Raji (cell line): ENCODE data around the gene FLOT1.

Source experiments
- POLR2A ChIP-seq: IDR thresholded peaks from 2 replicates; pipeline ENCODE4 v1.6.1; 2011; ENCODE audit warnings: low read depth, low read length, control low read depth; ENCODE audit not compliant: insufficient read depth

The FLOT1 gene

DNA sequence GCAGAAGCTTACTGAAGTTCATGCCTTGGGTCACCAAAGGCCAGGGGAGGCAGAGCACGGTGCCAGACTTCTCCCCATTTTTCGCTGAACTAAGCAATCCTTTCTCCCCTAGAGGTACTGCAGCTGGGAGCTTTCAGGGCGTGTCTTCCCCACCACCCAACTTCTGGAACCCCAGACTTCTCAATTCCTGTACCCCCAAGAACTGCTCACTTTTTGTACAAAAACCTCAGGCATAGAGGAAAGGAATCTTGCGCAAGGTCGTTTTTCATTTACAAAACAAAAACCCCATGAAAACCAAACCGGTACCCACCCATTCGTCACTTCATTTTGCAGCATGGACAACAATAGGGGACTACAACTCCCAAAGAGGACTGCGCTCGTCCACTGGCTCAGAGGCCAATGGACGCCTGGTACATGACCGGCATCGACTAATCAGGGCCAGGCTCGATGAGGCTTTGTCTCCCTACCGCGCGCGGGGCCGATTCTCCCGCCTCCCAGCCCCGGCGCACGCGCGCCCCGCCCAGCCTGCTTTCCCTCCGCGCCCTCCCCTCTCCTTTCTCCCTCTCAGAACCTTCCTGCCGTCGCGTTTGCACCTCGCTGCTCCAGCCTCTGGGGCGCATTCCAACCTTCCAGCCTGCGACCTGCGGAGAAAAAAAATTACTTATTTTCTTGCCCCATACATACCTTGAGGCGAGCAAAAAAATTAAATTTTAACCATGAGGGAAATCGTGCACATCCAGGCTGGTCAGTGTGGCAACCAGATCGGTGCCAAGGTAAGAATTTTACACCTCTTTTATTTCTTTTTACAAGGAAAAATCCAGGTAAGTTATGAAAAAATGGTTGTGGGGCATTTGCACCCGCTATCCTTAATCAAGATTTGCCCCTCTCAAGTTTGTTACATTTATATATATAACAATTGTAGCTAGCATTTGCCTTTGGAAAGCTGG is 22.4 kb downstream of the FLOT1 start, which contains the start of gene TUBB:
Gene TUBB (plus strand): TSS at position 562 of the 947 bp plus-strand sequence. CDS start 155 bp downstream, at position 717.
- TF ChIP-seq POLR2A = peak; percentile 84

GRCh38 chr6:30719356-30719755 is 23.1 kb downstream of the FLOT1 start:
- TF ChIP-seq POLR2A = 0 out of 2 replicates have a peak, but pooled peaks have one; percentile 0

GRCh38 chr6:30717129-30717844 is 25.2 kb downstream of the FLOT1 start, which contains the start of gene MDC1:
Gene MDC1, minus strand, starts transcription at chr6:30717281. Its CDS starts 2,106 bp downstream, at chr6:30715175.
- peak; percentile 95 for TF ChIP-seq POLR2A

GRCh38 chr6:30716879-30717128 is 25.7 kb downstream of the FLOT1 start:
- no peak for TF ChIP-seq POLR2A

- no peak for TF ChIP-seq POLR2A
Measured at GRCh38 chr6:30714263-30714662, 28.2 kb downstream of the FLOT1 start.

DNA sequence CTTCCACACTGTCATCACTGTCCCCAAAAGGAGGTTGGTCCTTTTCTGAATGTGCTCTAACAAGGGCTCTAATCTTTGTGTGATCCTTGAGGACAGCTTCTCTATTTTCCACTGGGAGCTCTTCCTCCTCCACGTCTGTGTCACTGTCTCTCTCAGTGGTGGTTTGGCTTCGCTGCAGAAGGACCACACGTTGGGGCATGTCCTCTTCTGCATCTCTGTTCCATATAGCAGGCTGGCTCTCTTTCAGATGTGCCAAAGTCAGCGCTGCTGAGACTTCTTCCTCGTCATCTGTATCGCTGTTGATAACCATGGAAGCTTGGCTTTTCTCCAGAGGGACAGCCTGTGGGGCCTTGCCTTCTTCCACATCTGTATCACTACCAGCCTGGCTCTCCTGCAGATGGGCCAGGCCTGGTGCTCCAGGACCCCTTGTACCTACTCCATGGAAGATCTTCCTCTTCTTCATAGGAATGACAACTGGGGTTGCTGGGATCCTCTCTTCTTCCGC is 30.0 kb downstream of the FLOT1 start:
- TF ChIP-seq POLR2A = no peak

GRCh38 chr6:30711758-30712380 is 30.6 kb downstream of the FLOT1 start:
- TF ChIP-seq POLR2A = no peak

DNA sequence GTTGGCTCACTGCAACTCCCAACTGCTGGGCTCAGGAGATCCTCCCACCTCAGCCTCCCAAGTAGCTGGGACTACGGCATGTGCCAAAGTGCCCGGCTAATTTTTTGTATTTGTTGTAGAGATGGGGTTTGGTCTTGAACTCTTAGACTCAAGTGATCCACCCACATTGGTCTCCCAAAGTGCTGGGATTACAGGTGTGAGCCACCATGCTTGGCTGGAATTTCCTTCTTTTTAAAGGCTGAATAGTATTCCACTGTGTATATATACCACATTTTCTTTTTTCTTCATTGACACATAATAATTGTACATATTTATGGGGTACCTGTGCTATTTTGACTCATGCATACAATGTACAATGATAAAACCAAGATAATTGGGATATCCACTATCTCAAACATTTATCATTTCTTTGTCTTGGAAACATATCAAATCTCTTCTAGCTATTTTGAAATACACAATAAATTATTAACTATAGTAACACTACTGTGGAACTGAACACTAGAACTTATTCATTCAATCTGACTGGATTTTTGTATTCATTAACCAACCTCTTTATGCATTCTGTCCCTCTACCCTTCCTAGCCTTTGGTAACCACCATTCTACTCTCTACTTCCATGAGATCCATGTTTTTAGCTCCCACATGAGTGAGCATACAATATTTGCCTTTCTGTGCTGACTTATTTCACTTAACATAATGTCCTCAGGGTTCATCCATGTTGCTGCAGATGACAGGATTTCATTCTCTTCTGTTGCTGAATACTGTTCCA is 33.2 kb downstream of the FLOT1 start:
- TF ChIP-seq POLR2A = no peak

DNA sequence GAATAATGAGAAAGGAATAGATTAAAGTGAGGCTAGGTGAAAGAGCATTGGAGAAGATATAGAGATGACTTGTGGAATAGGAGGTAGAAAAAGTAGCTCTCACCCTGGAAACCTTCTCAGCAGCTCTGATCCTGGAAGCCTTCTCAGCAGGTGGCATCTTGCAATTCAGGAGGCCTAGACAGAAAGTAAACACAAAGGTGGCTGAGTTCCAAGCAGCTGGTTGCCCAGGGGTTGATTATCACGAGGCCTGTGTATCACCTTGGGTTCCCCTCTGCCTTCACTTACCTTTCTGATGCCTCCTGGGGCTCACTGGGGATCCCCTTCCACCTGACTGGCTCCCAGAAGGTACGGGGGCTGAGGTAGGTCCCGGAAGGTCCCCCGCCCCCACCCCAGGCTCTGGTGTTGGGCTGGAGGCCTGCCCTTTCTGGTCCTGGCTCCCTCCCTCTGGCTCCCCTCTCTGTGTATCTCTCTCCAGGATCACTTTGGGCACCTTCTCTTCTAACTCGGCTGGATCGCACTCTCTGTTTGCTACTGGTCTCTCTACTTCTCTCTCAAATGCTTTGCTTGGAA is 35.1 kb downstream of the FLOT1 start:
- TF ChIP-seq POLR2A = no peak

GRCh38 chr6:30705620-30706019 is 36.9 kb downstream of the FLOT1 start:
- no peak for TF ChIP-seq POLR2A

- TF ChIP-seq POLR2A = no peak
Measured at GRCh38 chr6:30703821-30704220, 38.7 kb downstream of the FLOT1 start.

- no peak for TF ChIP-seq POLR2A
Measured at GRCh38 chr6:30703011-30703410, 39.5 kb downstream of the FLOT1 start.

- no peak for TF ChIP-seq POLR2A
Measured at GRCh38 chr6:30700340-30700739, 42.1 kb downstream of the FLOT1 start.

GRCh38 chr6:30696432-30696831 is 46.1 kb downstream of the FLOT1 start:
- no peak for TF ChIP-seq POLR2A
